ENCODE results near the gene RACGAP1. TPM values are rescaled to one million over a fixed set of nuclear protein-coding genes. Genes with fewer than 3 reads are reported as not detected.
A peak's percentile ranks its signal among the peaks of the same experiment; 100 is the strongest.

The RACGAP1 gene
- total and polyA plus RNA-seq, 2 of the 4 experiments (the other 2 are of a cell fraction): 37.9 to 110 TPM

- H3K4me3 ChIP-seq (ENCODE audit: insufficient read depth, low read depth, low read length): no peak overlapping the region
- peak; percentile 53 for ATAC-seq (ENCODE audit: low read depth)
- peak overlapping the region; percentile 28 for H3K56ac ChIP-seq (ENCODE audit: extremely low read depth, insufficient read depth, low read length)
- 0 out of 2 replicates have a peak, but pooled peaks cover 3% of the 10 kb centered on the region for H3K36me3 ChIP-seq (ENCODE audit: control insufficient read depth, insufficient read depth, low read length)
- no peak overlapping the region for H2BK15ac ChIP-seq (ENCODE audit: low read depth, low read length)
- in situ Hi-C loops (cut with MboI; ENCODE audit: low sequenced_read_pairs): no loop called here
- 0 out of 2 replicates have a peak overlapping the region, but pooled peaks have one; percentile 20 for H2BK20ac ChIP-seq (ENCODE audit: low read depth, low read length)
- H3K27ac ChIP-seq (ENCODE audit: insufficient read depth, low read length): peak overlapping the region; percentile 91
- H3K79me1 ChIP-seq (ENCODE audit: low read depth in 1 of 2, low read length in 2 of 2): peaks cover 15 to 40% of the 10 kb centered on the region in 2 experiments
- H2AK9ac ChIP-seq (replicated peaks; ENCODE audit: low read depth, low read length, poor library complexity): peak overlapping the region; percentile 17
- dilution Hi-C loops (cut with HindIII; ENCODE audit: low sequenced_read_pairs, unreplicated experiment): no loop called here
- no peak overlapping the region for H3K4ac ChIP-seq (ENCODE audit: low read depth, low read length)
- H3K9me3 ChIP-seq (ENCODE audit: control insufficient read depth, insufficient read depth, low read length): no peaks in the 10 kb centered on the region
- H2AK5ac ChIP-seq (ENCODE audit: low read depth, low read length): peak overlapping the region; percentile 65; the same call in 1 of the 2 replicates
- ChIA-PET POLR2A (ENCODE audit: unreplicated experiment) (interaction anchor here (1.0 kb wide), 1 partner anchor 8 kb away, joined by 5 read pairs; the partner anchor contains the start of gene RACGAP1), CTCF (interaction anchor here (0.9 to 3.3 kb wide), 3 partner anchors 21 to 253 kb away, joined by 3 to 12 read pairs (median 3); no protein-coding TSS in a partner anchor)
- H2AFZ ChIP-seq (replicated peaks; ENCODE audit: low read length, poor library complexity): no peak overlapping the region
- peaks cover 6% of the 10 kb centered on the region for H3K4me1 ChIP-seq (ENCODE audit: control insufficient read depth, insufficient read depth, low read length)
- H4K5ac ChIP-seq (ENCODE audit: low read depth, low read length): peak overlapping the region; percentile 85
- intact Hi-C loops (cut with micrococcal nuclease): no loop called here
- peak overlapping the region; percentile 67 for H3K9ac ChIP-seq (ENCODE audit: low read depth, low read length)
- H4K8ac ChIP-seq (ENCODE audit: low read depth in 2 of 2, low read length in 2 of 2): peak overlapping the region; percentile 47 to 84; a peak in 3 of 4 replicates
- no peaks in the 10 kb centered on the region; the same call in none of the 2 replicates for H4K20me1 ChIP-seq (ENCODE audit: insufficient read depth, low read length)
- H2BK5ac ChIP-seq (ENCODE audit: low read depth, low read length, poor library complexity, severe bottlenecking): peak overlapping the region; percentile 84
- 62% methylated on average over 4 of the region's 6 CpGs; no CpG with 5 or more reads in 1 of the 2 experiments for WGBS, 2 experiments (ENCODE audit: extremely low coverage in 2 of 2, insufficient read length in 1 of 2)
- TF ChIP-seq CEBPB (IDR thresholded peaks at IDR 0.05; ENCODE audit: low read depth, low read length): peak; percentile 88
- TF ChIP-seq RFX5 (IDR thresholded peaks at IDR 0.05; ENCODE audit: low read depth, low read length): no peak
- H3K18ac ChIP-seq (ENCODE audit: low read depth, low read length): peak overlapping the region; percentile 67
- no peak overlapping the region; the same call in 1 of the 2 replicates for H3K14ac ChIP-seq (replicated peaks; ENCODE audit: low read depth, low read length)
- peak overlapping the region; percentile 58 for H3K4me2 ChIP-seq (ENCODE audit: low read depth, low read length)
- BruUV-seq (replicated peaks): no TSS peak
- H3K27me3 ChIP-seq (ENCODE audit: control insufficient read depth, insufficient read depth, low read length): no peaks in the 10 kb centered on the region
- H3K9me1 ChIP-seq (ENCODE audit: insufficient read depth, low read length): peaks cover 4% of the 10 kb centered on the region; the same call in 1 of the 2 replicates
- peak overlapping the region; percentile 38; the same call in 1 of the 2 replicates for H2BK120ac ChIP-seq (ENCODE audit: low read depth, low read length)
- no peak overlapping the region for H3K23ac ChIP-seq (ENCODE audit: low read depth, low read length)
- H4K91ac ChIP-seq (ENCODE audit: insufficient read depth, low read depth, low read length): no peak overlapping the region; the same call in 1 of the 2 replicates
- DNase-seq: peak; percentile 61
Observed at GRCh38 chr12:50017641-50018040, 7.7 kb downstream of the RACGAP1 start.

Measured in IMR-90 (cell line).